CD14-positive monocyte (primary cell): ENCODE data around the gene KCNAB1. TPM values are rescaled to one million over a fixed set of nuclear protein-coding genes. Genes with fewer than 3 reads are reported as not detected.

ENCODE experiments used
- DNase-seq, 3 donors: peaks; one replicate each; pipeline ENCODE4 v3.0.0-alpha.2; 2011 to 2022
- H2AFZ ChIP-seq: 2 replicates; pipeline ENCODE4 v1.6.0; 2012; ENCODE audit warnings: mild to moderate bottlenecking, low read depth, low read length, inconsistent platforms; ENCODE audit not compliant: insufficient read depth, poor library complexity, severe bottlenecking
- H3K27ac ChIP-seq, 2 donors: 1 replicate in 1 of 2; 2 replicates in 1 of 2; pipeline ENCODE4 v1.5.1; 2012 to 2013; ENCODE audit warnings: low read length in 2 of 2, control low read depth in 1 of 2, inconsistent platforms in 1 of 2, low read depth in 1 of 2, mild to moderate bottlenecking in 1 of 2
- H3K27me3 ChIP-seq, 2 donors: one replicate each; pipeline versions ENCODE4 v1.6.0 to v1.6.1; 2011 to 2013; ENCODE audit warnings: low read length in 2 of 2; ENCODE audit not compliant: control insufficient read depth in 2 of 2, insufficient read depth in 2 of 2
- H3K36me3 ChIP-seq, 2 donors: replicated peaks in 1 of 2; 1 replicate in 1 of 2; 2 replicates in 1 of 2; pipeline versions ENCODE4 v1.5.1 to v1.6.1; 2012 to 2013; ENCODE audit warnings: low read length in 2 of 2, control low read depth in 1 of 2, inconsistent platforms in 1 of 2, mild to moderate bottlenecking in 1 of 2; ENCODE audit not compliant: insufficient read depth in 2 of 2, control insufficient read depth in 1 of 2
- H3K4me1 ChIP-seq, 2 donors: 1 replicate in 1 of 2; 2 replicates in 1 of 2; pipeline versions ENCODE4 v1.5.1 to v1.6.1; 2012 to 2013; ENCODE audit warnings: low read length in 2 of 2, control low read depth in 1 of 2, inconsistent platforms in 1 of 2, mild to moderate bottlenecking in 1 of 2, moderate library complexity in 1 of 2; ENCODE audit not compliant: insufficient read depth in 2 of 2, control insufficient read depth in 1 of 2
- H3K4me2 ChIP-seq: replicated peaks from 2 replicates; pipeline ENCODE3; 2012; ENCODE audit warnings: low read length, moderate library complexity, mild to moderate bottlenecking; ENCODE audit not compliant: poor library complexity, severe bottlenecking; ENCODE audit errors: extremely low read depth
- H3K4me3 ChIP-seq, 3 experiments: fragments of 200-600 bp in 1 of 3; sonication (generic) in 1 of 3; replicated peaks in 1 of 3; 1 replicate in 2 of 3; 2 replicates in 1 of 3; pipeline ENCODE4 v1.5.1; 2011 to 2013; ENCODE audit warnings: low read length in 3 of 3, mild to moderate bottlenecking in 3 of 3, control low read depth in 2 of 3, low read depth in 2 of 3, inconsistent platforms in 1 of 3, moderate library complexity in 1 of 3
- H3K79me2 ChIP-seq: 2 replicates; pipeline ENCODE4 v1.6.0; 2012; ENCODE audit warnings: mild to moderate bottlenecking, control low read depth, inconsistent platforms, low read length, moderate library complexity; ENCODE audit not compliant: insufficient read depth
- H3K9ac ChIP-seq: 2 replicates; pipeline ENCODE4 v1.6.0; 2017; ENCODE audit warnings: low read length, mild to moderate bottlenecking; ENCODE audit not compliant: insufficient read depth, poor library complexity, severe bottlenecking
- H3K9me3 ChIP-seq, 2 donors: replicated peaks in 1 of 2; 1 replicate in 1 of 2; 2 replicates in 1 of 2; pipeline versions ENCODE4 v1.5.1 to v1.6.1; 2012 to 2013; ENCODE audit warnings: low read length in 2 of 2, control low read depth in 1 of 2; ENCODE audit not compliant: control insufficient read depth in 1 of 2, insufficient read depth in 1 of 2
- H4K20me1 ChIP-seq: 2 replicates; pipeline ENCODE4 v1.6.0; 2012; ENCODE audit warnings: mild to moderate bottlenecking, low read length, control low read depth, moderate library complexity; ENCODE audit not compliant: insufficient read depth
- H3K27ac Mint-ChIP-seq, 7 donors: one replicate each; pipeline ENCODE4 v1.8.0; 2020; ENCODE audit warnings: mild to moderate bottlenecking in 7 of 7, mixed read lengths in 7 of 7, moderate library complexity in 6 of 7, inconsistent platforms in 2 of 7
- H3K27me3 Mint-ChIP-seq, 3 donors: one replicate each; pipeline ENCODE4 v1.8.0; 2021 to 2022; ENCODE audit warnings: low read depth in 3 of 3, mild to moderate bottlenecking in 3 of 3, mixed read lengths in 3 of 3, moderate library complexity in 3 of 3, inconsistent platforms in 1 of 3
- H3K36me3 Mint-ChIP-seq, 2 donors: one replicate each; pipeline ENCODE4 v1.8.0; 2020; ENCODE audit warnings: mixed read lengths in 2 of 2, inconsistent platforms in 1 of 2, mild to moderate bottlenecking in 1 of 2
- H3K4me1 Mint-ChIP-seq: one replicate; pipeline ENCODE4 v1.8.0; 2020; ENCODE audit warnings: mild to moderate bottlenecking, mixed read lengths
- H3K4me3 Mint-ChIP-seq, 2 donors: one replicate each; pipeline ENCODE4 v1.8.0; 2020; ENCODE audit warnings: mild to moderate bottlenecking in 2 of 2, mixed read lengths in 2 of 2, moderate library complexity in 1 of 2
- H3K9me3 Mint-ChIP-seq, 7 donors: one replicate each; pipeline ENCODE4 v1.8.0; 2020 to 2022; ENCODE audit warnings: mixed read lengths in 7 of 7, mild to moderate bottlenecking in 6 of 7, moderate library complexity in 6 of 7, inconsistent platforms in 2 of 7
- CTCF ChIP-seq: fragments of 200-600 bp; IDR thresholded peaks from one replicate; pipeline ENCODE4 v1.8.0; 2022; ENCODE audit warnings: antibody characterized with exemption, mild to moderate bottlenecking
- WGBS: methylation state at CpG from one replicate; pipeline ENCODE4 v1.1.5; 2013; ENCODE audit warnings: missing lambda C conversion rate; ENCODE audit not compliant: insufficient coverage; 5-methylcytosine and 5-hydroxymethylcytosine counted together
- intact Hi-C, 2 donors: fragments of 100-400 bp; cut with micrococcal nuclease; formaldehyde crosslinking; loops; one replicate each; pipeline versions ENCODE4 v1.15.0 to v1.15.1; 2023
- polyA plus RNA-seq, 3 donors: library from polyadenylated mRNA; depleted of rRNA in 1 of 3; unstranded in 2 of 3; stranded (reverse) in 1 of 3; fragments of 300-500 nt in 2 of 3; fragments of >200 nt in 1 of 3; fragmentation: Illumina TruSeq in 2 of 3; gene quantifications; 1 replicate in 2 of 3; 2 replicates in 1 of 3; pipeline ENCODE4 v1.2.3, GENCODE V29; 2012 to 2021

KCNAB1 gene
- polyA plus RNA-seq, 3 donors = 0.08 to 0.14 TPM; not detected in 1

GRCh38 chr3:156498307-156498706, 377.9 kb downstream of the KCNAB1 start:
- Histone ChIP-seq H2AFZ (no peak overlapping the region), H3K9ac (no peak overlapping the region), H3K36me3 (no peaks in the 10 kb centered on the region), H3K27me3 (no peaks in the 10 kb centered on the region), H3K27ac (no peak overlapping the region), H3K4me2 (no peak overlapping the region), H3K4me3 (no peak overlapping the region), H3K4me1 (no peaks in the 10 kb centered on the region), H3K9me3 (no peaks in the 10 kb centered on the region), H3K79me2 (no peaks in the 10 kb centered on the region), H4K20me1 (no peaks in the 10 kb centered on the region)
- Mint-ChIP-seq H3K27ac (no peak overlapping the region), H3K36me3 (no peaks in the 10 kb centered on the region), H3K27me3 (peaks cover 0 to 2% (median 1%) of the 10 kb centered on the region in 3 donors), H3K4me1 (no peaks in the 10 kb centered on the region), H3K9me3 (peaks cover 0 to 14% (median 6%) of the 10 kb centered on the region in 7 donors), H3K4me3 (no peak overlapping the region)
- no peak for TF ChIP-seq CTCF
- intact Hi-C loops = no loop called here
- DNase-seq = no peak
- 93% methylated on average over 2 of the region's 5 CpGs for WGBS

GRCh38 chr3:156507285-156507684, 386.9 kb downstream of the KCNAB1 start:
- H3K36me3 ChIP-seq = no peaks in the 10 kb centered on the region
- Mint-ChIP-seq H3K4me1 (no peaks in the 10 kb centered on the region), H3K27ac (no peak overlapping the region), H3K27me3 (peaks cover 3 to 13% (median 7%) of the 10 kb centered on the region in 3 donors), H3K9me3 (no peaks in the 10 kb centered on the region), H3K4me3 (no peak overlapping the region), H3K36me3 (no peaks in the 10 kb centered on the region)
- no peaks in the 10 kb centered on the region for H4K20me1 ChIP-seq
- no peak overlapping the region for H3K27ac ChIP-seq
- no peaks in the 10 kb centered on the region for H3K79me2 ChIP-seq
- no peak overlapping the region for H2AFZ ChIP-seq
- H3K27me3 ChIP-seq = no peaks in the 10 kb centered on the region
- no peak overlapping the region for H3K9ac ChIP-seq
- intact Hi-C loops = loop anchor here in 1 of 2 donors (5.0 kb wide), 1 partner anchor 355 kb away; no protein-coding TSS in a partner anchor
- H3K4me1 ChIP-seq = no peaks in the 10 kb centered on the region
- no peak overlapping the region for H3K4me2 ChIP-seq
- no peaks in the 10 kb centered on the region for H3K9me3 ChIP-seq
- DNase-seq = no peak
- no peak for TF ChIP-seq CTCF
- H3K4me3 ChIP-seq = no peak overlapping the region
